WTC11 (cell line): Measurements from ENCODE around the gene ZNRF3. TPM values are rescaled to one million over a fixed set of nuclear protein-coding genes. Genes with fewer than 3 reads are reported as not detected.

Experiments
- ATAC-seq: fragments of 200-7000 bp; cut with Tn5 transposase; 2 replicates; pipeline ENCODE4 v1.10.0; 2021; ENCODE audit warnings: mild to moderate bottlenecking, moderate library complexity
- CTCF ChIA-PET: fragments of 300-600 bp; sonication (Branson Sonifier 250); formaldehyde crosslinking; loops from one replicate; lab custom pipeline; 2021; ENCODE audit warnings: antibody characterized with exemption; lab: Charles Lee
- POLR2A ChIA-PET: fragments of 350-600 bp; sonication (Branson Sonifier 250); formaldehyde crosslinking; loops from one replicate; lab custom pipeline; 2021; ENCODE audit warnings: antibody characterized with exemption; lab: Charles Lee
- DNase-seq: peaks from one replicate; pipeline ENCODE4 v3.0.0; 2021; ENCODE audit warnings: low spot score
- H3K27ac Mint-ChIP-seq: 2 replicates; pipeline ENCODE4 v1.8.0; 2021; ENCODE audit warnings: mixed read lengths
- H3K27me3 Mint-ChIP-seq: 2 replicates; pipeline ENCODE4 v1.8.0; 2021; ENCODE audit warnings: low read depth, mild to moderate bottlenecking, moderate library complexity, mixed read lengths
- H3K36me3 Mint-ChIP-seq: 2 replicates; pipeline ENCODE4 v1.8.0; 2021; ENCODE audit warnings: mixed read lengths
- H3K4me1 Mint-ChIP-seq: 2 replicates; pipeline ENCODE4 v1.8.0; 2022; ENCODE audit warnings: mixed read lengths
- H3K4me3 Mint-ChIP-seq: 2 replicates; pipeline ENCODE4 v1.8.0; 2021; ENCODE audit warnings: mild to moderate bottlenecking, moderate library complexity, mixed read lengths
- H3K9me3 Mint-ChIP-seq: 2 replicates; pipeline ENCODE4 v1.8.0; 2021; ENCODE audit warnings: mixed read lengths
- CBFB ChIP-seq: sonication (generic); formaldehyde crosslinking; IDR thresholded peaks from 2 replicates; pipeline ENCODE4 v1.8.1; 2022; ENCODE audit warnings: mild to moderate bottlenecking, low read depth, missing genetic modification reagents
- EMX1 ChIP-seq: fragments of 250-450 bp; sonication (Bioruptor Pico); IDR thresholded peaks from 2 replicates; pipeline ENCODE4 v1.8.0; 2021; ENCODE audit warnings: mild to moderate bottlenecking
- FOXJ3 ChIP-seq: sonication (generic); formaldehyde crosslinking; IDR thresholded peaks from 2 replicates; pipeline ENCODE4 v1.9.0; 2021; ENCODE audit warnings: missing genetic modification reagents, mild to moderate bottlenecking, borderline replicate concordance
- FOXK1 ChIP-seq: sonication (generic); formaldehyde crosslinking; IDR thresholded peaks from 2 replicates; pipeline ENCODE4 v1.8.0; 2022; ENCODE audit warnings: mild to moderate bottlenecking, moderate library complexity, missing genetic modification reagents
- FOXP1 ChIP-seq: sonication (generic); formaldehyde crosslinking; IDR thresholded peaks from 2 replicates; pipeline ENCODE4 v1.8.0; 2022; ENCODE audit warnings: missing genetic modification reagents, mild to moderate bottlenecking, moderate library complexity, borderline replicate concordance
- GABPB1 ChIP-seq: sonication (generic); formaldehyde crosslinking; IDR thresholded peaks from 2 replicates; pipeline ENCODE4 v1.8.1; 2023; ENCODE audit warnings: mild to moderate bottlenecking, missing genetic modification reagents
- GTF2I ChIP-seq: fragments of 250-450 bp; sonication (Bioruptor Pico); conservative IDR thresholded peaks from 2 replicates; pipeline ENCODE4 v1.4.0; 2021; ENCODE audit warnings: mild to moderate bottlenecking
- MYBL2 ChIP-seq: sonication (generic); formaldehyde crosslinking; IDR thresholded peaks from 2 replicates; pipeline ENCODE4 v1.8.1; 2023; ENCODE audit warnings: mild to moderate bottlenecking, moderate library complexity, missing genetic modification reagents
- OVOL2 ChIP-seq: fragments of 250-450 bp; sonication (Bioruptor Pico); IDR thresholded peaks from 2 replicates; pipeline ENCODE4 v1.9.0; 2021; ENCODE audit warnings: mild to moderate bottlenecking, borderline replicate concordance
- PRRX2 ChIP-seq: fragments of 250-450 bp; sonication (Bioruptor Pico); IDR thresholded peaks from 2 replicates; pipeline ENCODE4 v1.8.0; 2021; ENCODE audit warnings: mild to moderate bottlenecking
- SMAD3 ChIP-seq: sonication (generic); formaldehyde crosslinking; IDR thresholded peaks from 2 replicates; pipeline ENCODE4 v1.8.0; 2022; ENCODE audit warnings: missing genetic modification reagents, mild to moderate bottlenecking, borderline replicate concordance
- SMAD4 ChIP-seq: sonication (generic); formaldehyde crosslinking; IDR thresholded peaks from 2 replicates; pipeline ENCODE4 v1.8.0; 2022; ENCODE audit warnings: mild to moderate bottlenecking, missing genetic modification reagents
- SOX15 ChIP-seq: fragments of 250-450 bp; sonication (Bioruptor Pico); IDR thresholded peaks from 2 replicates; pipeline ENCODE4 v1.9.0; 2021; ENCODE audit warnings: mild to moderate bottlenecking
- TCF7 ChIP-seq: sonication (generic); formaldehyde crosslinking; IDR thresholded peaks from 2 replicates; pipeline ENCODE4 v1.8.0; 2022; ENCODE audit warnings: mild to moderate bottlenecking, low read depth, missing genetic modification reagents, moderate library complexity
- ZNF138 ChIP-seq: sonication (generic); formaldehyde crosslinking; conservative IDR thresholded peaks from 2 replicates; pipeline ENCODE4 v1.8.1; 2022; ENCODE audit warnings: mild to moderate bottlenecking, moderate library complexity, missing genetic modification reagents
- ZNF317 ChIP-seq: sonication (generic); formaldehyde crosslinking; IDR thresholded peaks from 2 replicates; pipeline ENCODE4 v1.8.1; 2023; ENCODE audit warnings: low read depth, mild to moderate bottlenecking, moderate library complexity, missing genetic modification reagents, borderline replicate concordance
- ZNF423 ChIP-seq: fragments of 250-450 bp; sonication (Bioruptor Pico); IDR thresholded peaks from 2 replicates; pipeline ENCODE4 v2.1.2; 2022; ENCODE audit warnings: mild to moderate bottlenecking, moderate library complexity
- total RNA-seq: library from RNA; stranded (reverse); gene quantifications from 3 replicates; pipeline ENCODE4 v1.2.3, GENCODE V29; 2021
- TF ChIP-seq, protein P1 (sequence below): sonication (generic); formaldehyde crosslinking; IDR thresholded peaks from 2 replicates; pipeline ENCODE4 v1.8.0; 2023; ENCODE audit warnings: missing genetic modification reagents
- TF ChIP-seq, protein P2 (sequence below): fragments of 250-450 bp; sonication (Bioruptor Pico); IDR thresholded peaks from 2 replicates; pipeline ENCODE4 v1.9.0; 2021; ENCODE audit warnings: moderate library complexity, mild to moderate bottlenecking, inconsistent platforms, borderline replicate concordance
- TF ChIP-seq, protein P3 (sequence below): sonication (generic); formaldehyde crosslinking; IDR thresholded peaks from 2 replicates; pipeline ENCODE4 v1.8.0; 2023; ENCODE audit warnings: mild to moderate bottlenecking, missing genetic modification reagents
- TF ChIP-seq, protein P4 (sequence below): sonication (generic); formaldehyde crosslinking; IDR thresholded peaks from 2 replicates; pipeline ENCODE4 v1.8.1; 2022; ENCODE audit warnings: mild to moderate bottlenecking, moderate library complexity, missing genetic modification reagents
- TF ChIP-seq, protein P5 (sequence below): sonication (generic); formaldehyde crosslinking; IDR thresholded peaks from 2 replicates; pipeline ENCODE4 v1.8.0; 2022; ENCODE audit warnings: mild to moderate bottlenecking, missing genetic modification reagents

ZNRF3 gene
- total RNA-seq, 1 experiment from 2014 or later, result 25.4 TPM

DNA sequence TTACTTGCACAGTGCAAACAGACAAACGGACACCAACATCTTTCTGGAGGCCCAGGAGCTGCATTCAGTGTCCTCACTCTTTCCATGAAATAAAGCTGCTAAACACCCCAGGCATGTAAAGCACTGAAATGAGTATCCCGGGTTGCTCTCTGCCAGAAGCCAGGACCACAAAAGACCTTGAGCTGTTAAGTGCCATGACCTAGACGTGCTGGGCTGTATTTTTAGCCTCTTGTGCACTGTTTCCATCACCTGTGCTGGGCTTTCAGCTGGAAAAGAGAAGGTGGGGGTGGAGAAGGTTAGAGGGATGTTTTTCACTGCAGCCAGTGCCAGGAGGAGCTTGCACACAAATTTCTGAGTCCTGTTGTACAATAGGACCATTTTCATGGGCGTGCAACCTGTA is 186.1 kb downstream of the ZNRF3 start:
- H3K4me1 Mint-ChIP-seq, result peaks cover 20% of the 10 kb centered on the region
- no peaks in the 10 kb centered on the region for H3K9me3 Mint-ChIP-seq
- no peaks in the 10 kb centered on the region for H3K36me3 Mint-ChIP-seq
- no peak overlapping the region for H3K4me3 Mint-ChIP-seq
- TF ChIP-seq GABPB1 (CRISPR knock-in tag) (no peak), SOX15 (CRISPR knock-in tag) (no peak), CBFB (no peak), FOXJ3 (CRISPR knock-in tag) (no peak), EMX1 (CRISPR knock-in tag) (no peak), GTF2I (CRISPR knock-in tag) (no peak), ZNF138 (CRISPR knock-in tag) (no peak), ZNF423 (no peak), ZNF317 (CRISPR knock-in tag) (no peak), TCF7 (CRISPR knock-in tag) (no peak), MYBL2 (no peak), SMAD3 (CRISPR knock-in tag) (no peak), SMAD4 (no peak), FOXP1 (CRISPR knock-in tag) (no peak), OVOL2 (CRISPR knock-in tag) (no peak)
- TF ChIP-seq, protein P1, sequence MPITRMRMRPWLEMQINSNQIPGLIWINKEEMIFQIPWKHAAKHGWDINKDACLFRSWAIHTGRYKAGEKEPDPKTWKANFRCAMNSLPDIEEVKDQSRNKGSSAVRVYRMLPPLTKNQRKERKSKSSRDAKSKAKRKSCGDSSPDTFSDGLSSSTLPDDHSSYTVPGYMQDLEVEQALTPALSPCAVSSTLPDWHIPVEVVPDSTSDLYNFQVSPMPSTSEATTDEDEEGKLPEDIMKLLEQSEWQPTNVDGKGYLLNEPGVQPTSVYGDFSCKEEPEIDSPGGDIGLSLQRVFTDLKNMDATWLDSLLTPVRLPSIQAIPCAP (CRISPR knock-in tag), result no peak
- TF ChIP-seq, protein P2, sequence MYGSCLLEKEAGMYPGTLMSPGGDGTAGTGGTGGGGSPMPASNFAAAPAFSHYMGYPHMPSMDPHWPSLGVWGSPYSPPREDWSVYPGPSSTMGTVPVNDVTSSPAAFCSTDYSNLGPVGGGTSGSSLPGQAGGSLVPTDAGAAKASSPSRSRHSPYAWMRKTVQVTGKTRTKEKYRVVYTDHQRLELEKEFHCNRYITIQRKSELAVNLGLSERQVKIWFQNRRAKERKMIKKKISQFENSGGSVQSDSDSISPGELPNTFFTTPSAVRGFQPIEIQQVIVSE (CRISPR knock-in tag), result no peak
- TF ChIP-seq, protein P3, sequence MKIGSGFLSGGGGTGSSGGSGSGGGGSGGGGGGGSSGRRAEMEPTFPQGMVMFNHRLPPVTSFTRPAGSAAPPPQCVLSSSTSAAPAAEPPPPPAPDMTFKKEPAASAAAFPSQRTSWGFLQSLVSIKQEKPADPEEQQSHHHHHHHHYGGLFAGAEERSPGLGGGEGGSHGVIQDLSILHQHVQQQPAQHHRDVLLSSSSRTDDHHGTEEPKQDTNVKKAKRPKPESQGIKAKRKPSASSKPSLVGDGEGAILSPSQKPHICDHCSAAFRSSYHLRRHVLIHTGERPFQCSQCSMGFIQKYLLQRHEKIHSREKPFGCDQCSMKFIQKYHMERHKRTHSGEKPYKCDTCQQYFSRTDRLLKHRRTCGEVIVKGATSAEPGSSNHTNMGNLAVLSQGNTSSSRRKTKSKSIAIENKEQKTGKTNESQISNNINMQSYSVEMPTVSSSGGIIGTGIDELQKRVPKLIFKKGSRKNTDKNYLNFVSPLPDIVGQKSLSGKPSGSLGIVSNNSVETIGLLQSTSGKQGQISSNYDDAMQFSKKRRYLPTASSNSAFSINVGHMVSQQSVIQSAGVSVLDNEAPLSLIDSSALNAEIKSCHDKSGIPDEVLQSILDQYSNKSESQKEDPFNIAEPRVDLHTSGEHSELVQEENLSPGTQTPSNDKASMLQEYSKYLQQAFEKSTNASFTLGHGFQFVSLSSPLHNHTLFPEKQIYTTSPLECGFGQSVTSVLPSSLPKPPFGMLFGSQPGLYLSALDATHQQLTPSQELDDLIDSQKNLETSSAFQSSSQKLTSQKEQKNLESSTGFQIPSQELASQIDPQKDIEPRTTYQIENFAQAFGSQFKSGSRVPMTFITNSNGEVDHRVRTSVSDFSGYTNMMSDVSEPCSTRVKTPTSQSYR, result no peak
- TF ChIP-seq, protein P4, sequence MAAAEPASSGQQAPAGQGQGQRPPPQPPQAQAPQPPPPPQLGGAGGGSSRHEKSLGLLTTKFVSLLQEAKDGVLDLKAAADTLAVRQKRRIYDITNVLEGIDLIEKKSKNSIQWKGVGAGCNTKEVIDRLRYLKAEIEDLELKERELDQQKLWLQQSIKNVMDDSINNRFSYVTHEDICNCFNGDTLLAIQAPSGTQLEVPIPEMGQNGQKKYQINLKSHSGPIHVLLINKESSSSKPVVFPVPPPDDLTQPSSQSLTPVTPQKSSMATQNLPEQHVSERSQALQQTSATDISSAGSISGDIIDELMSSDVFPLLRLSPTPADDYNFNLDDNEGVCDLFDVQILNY (CRISPR knock-in tag), result no peak
- peaks cover 48% of the 10 kb centered on the region for H3K27me3 Mint-ChIP-seq
- ChIA-PET CTCF (interaction anchor here (1.1 kb wide), 1 partner anchor 28 kb away, joined by 3 read pairs; no protein-coding TSS in a partner anchor), POLR2A (no interaction called here)
- no peak overlapping the region for H3K27ac Mint-ChIP-seq
- DNase-seq, result no peak
- no peak for ATAC-seq

DNA sequence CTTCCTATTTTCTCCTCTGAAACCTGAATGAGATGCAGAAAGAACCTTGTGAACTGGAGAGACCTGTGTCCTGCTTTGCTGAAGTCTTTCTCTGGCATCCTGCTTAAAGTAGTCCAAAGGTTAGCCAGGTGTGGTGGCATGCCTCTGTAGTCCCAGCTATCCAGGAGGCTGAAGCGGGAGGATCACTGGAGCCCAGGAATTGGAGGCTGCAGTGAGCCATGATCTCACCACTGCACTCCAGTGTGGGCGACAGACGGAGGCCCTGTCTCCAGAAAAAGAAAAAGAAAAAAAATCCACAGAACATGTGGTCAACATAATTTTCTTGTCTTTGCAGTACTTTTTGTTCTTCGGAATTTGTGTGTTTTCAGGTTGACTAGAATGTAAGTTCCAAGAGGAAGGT is 187.1 kb downstream of the ZNRF3 start:
- no peaks in the 10 kb centered on the region for H3K9me3 Mint-ChIP-seq
- ChIA-PET POLR2A (interaction anchor here (0.6 kb wide), 1 partner anchor 107 kb away, joined by 3 read pairs; no protein-coding TSS in a partner anchor), CTCF (no interaction called here)
- no peak overlapping the region for H3K27ac Mint-ChIP-seq
- peaks cover 59% of the 10 kb centered on the region for H3K27me3 Mint-ChIP-seq
- TF ChIP-seq EMX1 (CRISPR knock-in tag) (no peak), FOXK1 (no peak), PRRX2 (no peak), TCF7 (CRISPR knock-in tag) (no peak)
- TF ChIP-seq, protein P5, sequence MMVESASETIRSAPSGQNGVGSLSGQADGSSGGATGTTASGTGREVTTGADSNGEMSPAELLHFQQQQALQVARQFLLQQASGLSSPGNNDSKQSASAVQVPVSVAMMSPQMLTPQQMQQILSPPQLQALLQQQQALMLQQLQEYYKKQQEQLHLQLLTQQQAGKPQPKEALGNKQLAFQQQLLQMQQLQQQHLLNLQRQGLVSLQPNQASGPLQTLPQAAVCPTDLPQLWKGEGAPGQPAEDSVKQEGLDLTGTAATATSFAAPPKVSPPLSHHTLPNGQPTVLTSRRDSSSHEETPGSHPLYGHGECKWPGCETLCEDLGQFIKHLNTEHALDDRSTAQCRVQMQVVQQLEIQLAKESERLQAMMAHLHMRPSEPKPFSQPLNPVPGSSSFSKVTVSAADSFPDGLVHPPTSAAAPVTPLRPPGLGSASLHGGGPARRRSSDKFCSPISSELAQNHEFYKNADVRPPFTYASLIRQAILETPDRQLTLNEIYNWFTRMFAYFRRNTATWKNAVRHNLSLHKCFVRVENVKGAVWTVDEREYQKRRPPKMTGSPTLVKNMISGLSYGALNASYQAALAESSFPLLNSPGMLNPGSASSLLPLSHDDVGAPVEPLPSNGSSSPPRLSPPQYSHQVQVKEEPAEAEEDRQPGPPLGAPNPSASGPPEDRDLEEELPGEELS (CRISPR knock-in tag), result no peak
- DNase-seq (no peak), ATAC-seq (no peak)
- H3K36me3 Mint-ChIP-seq, result no peaks in the 10 kb centered on the region
- H3K4me3 Mint-ChIP-seq, result peak overlapping the region; percentile 65
- peaks cover 20% of the 10 kb centered on the region for H3K4me1 Mint-ChIP-seq
